OCI-LY3 (cell line): ENCODE measurements around the gene SLC19A3.

Source experiments
- H2AFZ ChIP-seq: fragments of 200-600, 300-600 bp; shearing (Covaris generic); 2 replicates; pipeline ENCODE4 v1.6.0; 2014; ENCODE audit warnings: antibody characterized with exemption, low read depth, low read length
- H3K27ac ChIP-seq: fragments of 200-600, 300-600 bp; sonication (generic); 2 replicates; pipeline ENCODE4 v1.5.1; 2014; ENCODE audit warnings: mild to moderate bottlenecking, low read length, moderate library complexity, mixed read lengths
- H3K27me3 ChIP-seq: fragments of 200-600, 300-600 bp; sonication (generic); 2 replicates; pipeline ENCODE4 v1.6.1; 2014; ENCODE audit warnings: low read depth, low read length, mixed read lengths
- H3K36me3 ChIP-seq: fragments of 200-600, 300-600 bp; sonication (generic); replicated peaks from 2 replicates; pipeline ENCODE3; 2014; ENCODE audit warnings: low read depth, low read length, mixed read lengths
- H3K4me1 ChIP-seq: fragments of 300-600, 200-600 bp; sonication (generic); 2 replicates; pipeline ENCODE4 v1.6.1; 2014; ENCODE audit warnings: low read length, mixed read lengths
- H3K4me2 ChIP-seq: fragments of 200-600, 300-600 bp; sonication (generic); 2 replicates; pipeline ENCODE4 v1.6.1; 2014; ENCODE audit warnings: low read length, mixed read lengths
- H3K4me3 ChIP-seq: fragments of 300-600, 200-600 bp; sonication (generic); 2 replicates; pipeline ENCODE4 v1.5.1; 2014; ENCODE audit warnings: antibody characterized with exemption, mild to moderate bottlenecking, low read length, moderate library complexity
- H3K79me2 ChIP-seq: fragments of 300-600, 200-600 bp; shearing (Covaris generic); 2 replicates; pipeline ENCODE4 v1.6.1; 2014; ENCODE audit warnings: mild to moderate bottlenecking, low read length, mixed read lengths
- H3K9ac ChIP-seq: fragments of 300-600, 200-600 bp; shearing (Covaris generic); 2 replicates; pipeline ENCODE4 v1.6.0; 2014; ENCODE audit warnings: mild to moderate bottlenecking, low read length, moderate library complexity
- H3K9me3 ChIP-seq: fragments of 200-600, 300-600 bp; shearing (Covaris generic); 2 replicates; pipeline ENCODE4 v1.6.1; 2014; ENCODE audit warnings: low read length, mixed read lengths; ENCODE audit not compliant: insufficient read depth
- H4K20me1 ChIP-seq: fragments of 200-600, 300-600 bp; sonication (generic); 2 replicates; pipeline ENCODE4 v1.6.1; 2016; ENCODE audit warnings: low read length, mixed read lengths; ENCODE audit not compliant: insufficient read depth
- EZH2phosphoT487 ChIP-seq: fragments of 200-600 bp; shearing (Covaris generic); IDR thresholded peaks from 2 replicates; pipeline ENCODE4 v1.6.1; 2018; ENCODE audit warnings: antibody characterized with exemption, mixed run types, low read depth
- TF ChIP-seq, protein P1 (sequence below): fragments of 200-600, 300-600 bp; sonication (generic); IDR thresholded peaks from 2 replicates; pipeline ENCODE4 v1.5.1; 2014; ENCODE audit warnings: antibody characterized with exemption, low read length, low read depth

Gene SLC19A3

DNA sequence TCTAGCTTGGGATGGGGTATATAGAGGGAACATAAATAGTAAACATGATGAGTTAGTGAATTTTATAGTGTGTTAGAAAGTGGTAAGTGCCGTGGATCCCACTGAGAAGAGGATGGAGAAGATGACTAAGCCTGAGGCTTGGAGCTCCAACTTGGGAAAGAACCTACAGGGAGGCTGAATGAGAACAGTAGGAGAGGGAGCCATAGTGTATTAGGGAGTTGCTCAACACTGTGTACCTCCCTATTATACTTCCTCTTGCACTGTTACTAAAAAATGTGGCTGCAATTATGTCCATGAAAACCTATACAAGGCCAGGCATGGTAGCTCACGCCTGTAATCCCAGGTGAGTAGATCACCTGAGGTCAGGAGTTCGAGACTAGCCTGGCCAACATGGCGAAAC lies 2.9 kb upstream of the SLC19A3 start:
- Histone ChIP-seq H3K4me1 (no peaks in the 10 kb centered on the region), H3K9ac (no peak overlapping the region), H3K9me3 (no peaks in the 10 kb centered on the region), H3K4me2 (no peak overlapping the region), H4K20me1 (no peaks in the 10 kb centered on the region), H2AFZ (no peak overlapping the region), H3K36me3 (no peaks in the 10 kb centered on the region), H3K79me2 (no peaks in the 10 kb centered on the region), H3K4me3 (no peak overlapping the region), H3K27me3 (no peaks in the 10 kb centered on the region), H3K27ac (no peak overlapping the region)
- TF ChIP-seq, protein P1, sequence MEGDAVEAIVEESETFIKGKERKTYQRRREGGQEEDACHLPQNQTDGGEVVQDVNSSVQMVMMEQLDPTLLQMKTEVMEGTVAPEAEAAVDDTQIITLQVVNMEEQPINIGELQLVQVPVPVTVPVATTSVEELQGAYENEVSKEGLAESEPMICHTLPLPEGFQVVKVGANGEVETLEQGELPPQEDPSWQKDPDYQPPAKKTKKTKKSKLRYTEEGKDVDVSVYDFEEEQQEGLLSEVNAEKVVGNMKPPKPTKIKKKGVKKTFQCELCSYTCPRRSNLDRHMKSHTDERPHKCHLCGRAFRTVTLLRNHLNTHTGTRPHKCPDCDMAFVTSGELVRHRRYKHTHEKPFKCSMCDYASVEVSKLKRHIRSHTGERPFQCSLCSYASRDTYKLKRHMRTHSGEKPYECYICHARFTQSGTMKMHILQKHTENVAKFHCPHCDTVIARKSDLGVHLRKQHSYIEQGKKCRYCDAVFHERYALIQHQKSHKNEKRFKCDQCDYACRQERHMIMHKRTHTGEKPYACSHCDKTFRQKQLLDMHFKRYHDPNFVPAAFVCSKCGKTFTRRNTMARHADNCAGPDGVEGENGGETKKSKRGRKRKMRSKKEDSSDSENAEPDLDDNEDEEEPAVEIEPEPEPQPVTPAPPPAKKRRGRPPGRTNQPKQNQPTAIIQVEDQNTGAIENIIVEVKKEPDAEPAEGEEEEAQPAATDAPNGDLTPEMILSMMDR, result no peak
- TF ChIP-seq EZH2phosphoT487, result no peak

DNA sequence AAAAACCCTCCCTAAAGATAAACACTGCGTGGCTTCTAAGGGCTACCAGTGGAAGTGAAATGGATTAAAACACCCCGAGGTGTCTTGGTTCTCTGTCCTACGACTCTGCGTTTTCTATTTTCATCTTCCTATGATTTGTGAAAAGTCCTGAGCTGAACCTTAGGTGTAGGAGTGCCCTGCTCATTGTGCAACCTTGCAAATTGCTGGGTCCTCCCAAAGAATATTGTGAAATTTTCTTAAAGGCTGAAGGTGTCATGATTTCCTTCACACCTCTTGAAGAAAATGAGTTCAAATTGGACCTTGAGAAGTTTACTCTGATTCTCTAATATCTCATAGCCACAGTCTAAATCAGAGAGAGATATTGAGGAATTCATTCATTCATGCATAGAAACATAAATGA lies 1.8 kb upstream of the SLC19A3 start:
- TF ChIP-seq EZH2phosphoT487, result no peak
- TF ChIP-seq, protein P1, result no peak
- no peaks in the 10 kb centered on the region for H3K27me3 ChIP-seq

DNA sequence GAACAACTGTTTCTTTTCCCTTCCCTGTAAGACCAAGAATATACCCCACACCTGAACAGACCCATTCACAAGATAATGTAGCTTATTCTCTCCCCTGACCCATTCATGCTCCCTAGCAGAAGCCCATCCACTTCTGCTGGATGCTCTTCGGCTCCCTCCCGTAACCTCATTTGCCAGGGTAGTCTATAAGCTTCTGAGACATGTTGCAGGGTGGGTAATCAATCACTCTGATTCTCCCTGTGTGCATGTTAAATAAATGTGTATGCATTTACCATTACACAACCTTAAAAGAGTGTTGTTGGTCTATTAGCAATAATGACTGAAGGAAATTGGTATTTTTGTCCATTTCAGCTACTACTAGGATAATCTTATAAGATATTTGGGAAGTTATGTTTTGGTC lies 1.3 kb downstream of the SLC19A3 start:
- no peak overlapping the region for H2AFZ ChIP-seq
- TF ChIP-seq, protein P1, result no peak
- no peak for TF ChIP-seq EZH2phosphoT487
- no peaks in the 10 kb centered on the region for H3K79me2 ChIP-seq
- H3K27ac ChIP-seq, result no peak overlapping the region
- no peaks in the 10 kb centered on the region for H3K4me1 ChIP-seq
- no peaks in the 10 kb centered on the region for H4K20me1 ChIP-seq
- no peak overlapping the region for H3K4me2 ChIP-seq
- no peak overlapping the region for H3K4me3 ChIP-seq
- H3K27me3 ChIP-seq, result no peaks in the 10 kb centered on the region
- H3K9ac ChIP-seq, result no peak overlapping the region
- H3K9me3 ChIP-seq, result no peaks in the 10 kb centered on the region
- no peaks in the 10 kb centered on the region for H3K36me3 ChIP-seq

More for the DNA sequence above, 1.8 kb upstream of the SLC19A3 start:
- Histone ChIP-seq H2AFZ (no peak overlapping the region), H4K20me1 (no peaks in the 10 kb centered on the region), H3K9me3 (no peaks in the 10 kb centered on the region), H3K4me2 (no peak overlapping the region), H3K9ac (no peak overlapping the region), H3K36me3 (no peaks in the 10 kb centered on the region), H3K27ac (no peak overlapping the region), H3K79me2 (no peaks in the 10 kb centered on the region), H3K4me3 (no peak overlapping the region), H3K4me1 (no peaks in the 10 kb centered on the region)

DNA sequence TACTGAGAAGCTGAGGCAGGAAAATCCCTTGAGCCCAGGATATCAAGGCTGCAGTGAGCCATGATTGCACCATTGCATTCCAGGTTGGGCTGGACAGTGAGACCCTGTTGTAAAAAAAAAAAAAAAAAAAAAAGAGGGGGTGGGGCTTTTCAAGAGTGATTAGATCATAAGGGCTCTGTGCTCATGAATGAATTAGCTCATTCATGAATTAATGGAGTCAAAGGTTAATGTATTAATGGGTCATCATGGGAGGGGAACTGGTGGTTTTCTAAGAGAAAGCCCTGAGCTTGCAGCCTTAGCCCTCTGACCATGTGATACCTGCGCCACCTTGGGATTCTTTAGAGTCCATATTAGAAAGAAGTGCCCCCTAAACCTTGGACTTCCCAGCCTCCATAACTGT lies 4.5 kb downstream of the SLC19A3 start:
- Histone ChIP-seq H3K4me2 (no peak overlapping the region), H2AFZ (no peak overlapping the region), H3K27me3 (no peaks in the 10 kb centered on the region), H3K79me2 (no peaks in the 10 kb centered on the region), H3K4me1 (no peaks in the 10 kb centered on the region), H4K20me1 (no peaks in the 10 kb centered on the region), H3K27ac (no peak overlapping the region), H3K36me3 (no peaks in the 10 kb centered on the region), H3K9ac (no peak overlapping the region), H3K4me3 (no peak overlapping the region), H3K9me3 (no peaks in the 10 kb centered on the region)
- TF ChIP-seq, protein P1, result no peak
- no peak for TF ChIP-seq EZH2phosphoT487
